ENCODE data around the gene CNDP2.

Gene CNDP2

DNA sequence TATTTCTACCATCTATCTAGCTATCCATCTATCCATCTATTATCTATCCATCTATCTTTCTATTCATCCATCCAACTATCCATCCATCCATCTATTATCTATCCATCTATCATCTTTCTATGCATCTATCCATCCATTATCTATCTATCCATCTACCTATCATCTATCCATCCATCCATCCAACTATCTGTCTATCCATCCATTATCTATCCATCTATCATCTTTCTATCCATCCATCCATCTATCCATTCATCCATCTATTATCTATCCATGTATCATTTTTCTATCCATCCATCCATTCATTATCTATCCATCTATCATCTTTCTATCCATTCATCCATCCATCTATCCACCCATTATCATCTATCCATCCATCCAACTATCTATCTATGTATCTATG is 76.9 kb downstream of the CNDP2 start:
- Histone ChIP-seq H3K4ac (ENCODE audit: low read depth, low read length) (no peak overlapping the region), H3K4me2 (ENCODE audit: low read length) (no peak overlapping the region)
- DNase-seq, result no peak

More for the DNA sequence above, 76.9 kb downstream of the CNDP2 start:
- Histone ChIP-seq H2BK15ac (replicated peaks; ENCODE audit: low read depth) (no peak overlapping the region), H3K18ac (ENCODE audit: low read length) (no peak overlapping the region), H3K4me1 (ENCODE audit: control insufficient read depth, low read depth, low read length) (no peaks in the 10 kb centered on the region), H3K56ac (ENCODE audit: low read length) (no peak overlapping the region), H3K23ac (ENCODE audit: low read length) (no peak overlapping the region), H3K79me1 (ENCODE audit: low read length) (no peaks in the 10 kb centered on the region), H4K8ac (ENCODE audit: low read depth, low read length) (no peak overlapping the region), H3K36me3 (ENCODE audit: control insufficient read depth, insufficient read depth, low read length) (no peaks in the 10 kb centered on the region), H2BK120ac (ENCODE audit: low read depth, low read length) (no peak overlapping the region), H2BK5ac (ENCODE audit: low read length) (no peak overlapping the region), H2AK5ac (ENCODE audit: low read length) (no peak overlapping the region), H3K9ac (ENCODE audit: low read length) (no peak overlapping the region), H3K27me3 (ENCODE audit: insufficient read depth, low read length, poor library complexity) (no peaks in the 10 kb centered on the region), H3K79me2 (ENCODE audit: control insufficient read depth, insufficient read depth, low read length) (no peaks in the 10 kb centered on the region), H3K27ac (ENCODE audit: low read depth, low read length) (no peak overlapping the region), H4K5ac (ENCODE audit: low read length) (no peak overlapping the region), H3K4me3 (ENCODE audit: low read length) (no peak overlapping the region)

All from mesendoderm (in vitro differentiated cells).